ENCODE results near the gene WNT10A. TPM values are rescaled to one million over a fixed set of nuclear protein-coding genes. Genes with fewer than 3 reads are reported as not detected.

WNT10A gene
- total and polyA plus RNA-seq, 9 of the 15 experiments (the other 6 are each of a cell fraction or from before 2014, with no cell fraction given): not detected

DNA sequence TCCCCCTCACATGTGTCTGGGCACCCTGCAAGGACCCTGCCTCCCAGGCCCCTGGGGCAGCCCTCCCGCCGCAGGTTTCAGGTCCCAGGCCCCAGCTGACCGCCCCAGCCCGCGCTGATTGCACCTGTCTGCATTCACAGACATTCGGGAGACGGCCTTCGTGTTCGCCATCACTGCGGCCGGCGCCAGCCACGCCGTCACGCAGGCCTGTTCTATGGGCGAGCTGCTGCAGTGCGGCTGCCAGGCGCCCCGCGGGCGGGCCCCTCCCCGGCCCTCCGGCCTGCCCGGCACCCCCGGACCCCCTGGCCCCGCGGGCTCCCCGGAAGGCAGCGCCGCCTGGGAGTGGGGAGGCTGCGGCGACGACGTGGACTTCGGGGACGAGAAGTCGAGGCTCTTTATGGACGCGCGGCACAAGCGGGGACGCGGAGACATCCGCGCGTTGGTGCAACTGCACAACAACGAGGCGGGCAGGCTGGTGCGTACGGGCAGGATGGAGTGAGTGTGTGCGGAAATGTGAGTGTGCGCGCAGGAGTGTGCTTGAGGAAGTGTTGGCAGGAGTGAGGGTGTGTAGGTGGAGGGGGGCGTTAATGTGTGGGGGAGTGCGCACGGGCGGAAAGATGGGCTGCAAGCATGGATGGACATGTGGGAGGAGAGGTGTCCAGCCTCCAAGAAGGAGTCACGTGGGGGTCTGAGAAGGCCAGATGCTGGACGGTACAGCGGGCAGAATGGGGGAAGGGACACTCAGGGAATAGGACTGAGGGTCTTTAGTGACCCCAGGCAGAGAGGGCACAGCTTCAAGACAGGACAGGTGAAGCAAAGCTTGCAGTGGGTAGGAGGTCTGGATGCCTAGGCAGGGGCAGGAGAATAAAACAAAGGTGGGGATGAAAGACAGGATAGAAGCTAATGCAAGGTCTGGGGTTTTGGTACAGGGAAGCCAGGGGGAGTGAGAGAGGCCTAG is 9.0 kb upstream of the WNT10A start:
- FAIRE-seq (no peak), ATAC-seq (no peak), DNase-seq (ENCODE audit: extremely low read depth in 1 of 4, low spot score in 3 of 4) (no peak)
- Histone ChIP-seq H3K4me3 (no peak overlapping the region), H3K36me3 (ENCODE audit: control insufficient read depth, insufficient read depth, low read length) (no peaks in the 10 kb centered on the region), H3K79me2 (ENCODE audit: control insufficient read depth, insufficient read depth, low read length) (no peaks in the 10 kb centered on the region), H3K27ac (ENCODE audit: extremely low read depth, low read depth, low read length) (no peak overlapping the region), H3K4me1 (replicated peaks in 1 of 2; ENCODE audit: control insufficient read depth in 2 of 2, insufficient read depth in 2 of 2, low read length in 2 of 2) (peaks cover 0 to 14% of the 10 kb centered on the region in 2 experiments; a peak in 3 of 5 replicates), H3K9me1 (ENCODE audit: control insufficient read depth, insufficient read depth, low read length) (no peaks in the 10 kb centered on the region), H4K20me1 (replicated peaks; ENCODE audit: control insufficient read depth, insufficient read depth, low read length) (no peaks in the 10 kb centered on the region), H3K9ac (ENCODE audit: insufficient read depth in 1 of 2, low read depth in 2 of 2, low read length in 2 of 2) (no peak overlapping the region), H2AFZ (ENCODE audit: low read depth, low read length) (no peak overlapping the region), H3K9me3 (replicated peaks; ENCODE audit: control insufficient read depth, insufficient read depth, low read depth, low read length) (no peaks in the 10 kb centered on the region), H3K27me3 (ENCODE audit: control insufficient read depth in 2 of 2, insufficient read depth in 2 of 2, low read length in 2 of 2) (peaks cover 6 to 38% of the 10 kb centered on the region in 2 experiments; a peak in 3 of 5 replicates), H3K4me2 (ENCODE audit: insufficient read depth, low read length) (no peak overlapping the region)
- intact Hi-C loops (cut with micrococcal nuclease): no loop called here
- POLR2A ChIA-PET: no interaction called here
- in situ Hi-C loops (cut with MboI): no loop called here
- no TSS peak for BruUV-seq (replicated peaks)
- CTCF ChIA-PET (ENCODE audit: low intra/inter-chr PET ratio): no interaction called here
- TF ChIP-seq ZNF263 (CRISPR knock-in tag; IDR thresholded peaks at IDR 0.05; ENCODE audit: borderline replicate concordance): no peak
- TF ChIP-seq HDGF (IDR thresholded peaks at IDR 0.05): no peak
- no peak for TF ChIP-seq ERF (CRISPR knock-in tag; IDR thresholded peaks at IDR 0.05)
- no peak for TF ChIP-seq SAFB2 (IDR thresholded peaks at IDR 0.05; ENCODE audit: borderline replicate concordance, low read depth, low read length, severe bottlenecking)
- TF ChIP-seq PCBP2 (IDR thresholded peaks at IDR 0.05; ENCODE audit: low read depth, low read length, poor library complexity, severe bottlenecking): no peak
- no peak for TF ChIP-seq CXXC5 (CRISPR knock-in tag; IDR thresholded peaks at IDR 0.05)
- no peak for TF ChIP-seq HIVEP1 (CRISPR knock-in tag; IDR thresholded peaks at IDR 0.05)
- TF ChIP-seq, protein P1, sequence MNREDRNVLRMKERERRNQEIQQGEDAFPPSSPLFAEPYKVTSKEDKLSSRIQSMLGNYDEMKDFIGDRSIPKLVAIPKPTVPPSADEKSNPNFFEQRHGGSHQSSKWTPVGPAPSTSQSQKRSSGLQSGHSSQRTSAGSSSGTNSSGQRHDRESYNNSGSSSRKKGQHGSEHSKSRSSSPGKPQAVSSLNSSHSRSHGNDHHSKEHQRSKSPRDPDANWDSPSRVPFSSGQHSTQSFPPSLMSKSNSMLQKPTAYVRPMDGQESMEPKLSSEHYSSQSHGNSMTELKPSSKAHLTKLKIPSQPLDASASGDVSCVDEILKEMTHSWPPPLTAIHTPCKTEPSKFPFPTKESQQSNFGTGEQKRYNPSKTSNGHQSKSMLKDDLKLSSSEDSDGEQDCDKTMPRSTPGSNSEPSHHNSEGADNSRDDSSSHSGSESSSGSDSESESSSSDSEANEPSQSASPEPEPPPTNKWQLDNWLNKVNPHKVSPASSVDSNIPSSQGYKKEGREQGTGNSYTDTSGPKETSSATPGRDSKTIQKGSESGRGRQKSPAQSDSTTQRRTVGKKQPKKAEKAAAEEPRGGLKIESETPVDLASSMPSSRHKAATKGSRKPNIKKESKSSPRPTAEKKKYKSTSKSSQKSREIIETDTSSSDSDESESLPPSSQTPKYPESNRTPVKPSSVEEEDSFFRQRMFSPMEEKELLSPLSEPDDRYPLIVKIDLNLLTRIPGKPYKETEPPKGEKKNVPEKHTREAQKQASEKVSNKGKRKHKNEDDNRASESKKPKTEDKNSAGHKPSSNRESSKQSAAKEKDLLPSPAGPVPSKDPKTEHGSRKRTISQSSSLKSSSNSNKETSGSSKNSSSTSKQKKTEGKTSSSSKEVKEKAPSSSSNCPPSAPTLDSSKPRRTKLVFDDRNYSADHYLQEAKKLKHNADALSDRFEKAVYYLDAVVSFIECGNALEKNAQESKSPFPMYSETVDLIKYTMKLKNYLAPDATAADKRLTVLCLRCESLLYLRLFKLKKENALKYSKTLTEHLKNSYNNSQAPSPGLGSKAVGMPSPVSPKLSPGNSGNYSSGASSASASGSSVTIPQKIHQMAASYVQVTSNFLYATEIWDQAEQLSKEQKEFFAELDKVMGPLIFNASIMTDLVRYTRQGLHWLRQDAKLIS (CRISPR knock-in tag; IDR thresholded peaks at IDR 0.05): no peak
- no peak for TF ChIP-seq MTA1 (IDR thresholded peaks at IDR 0.05; ENCODE audit: borderline replicate concordance)
- TF ChIP-seq TEAD2 (tag; IDR thresholded peaks at IDR 0.05): no peak
- TF ChIP-seq ZNF274 (IDR thresholded peaks at IDR 0.05; ENCODE audit: borderline replicate concordance, low read depth, low read length): no peak
- no peak for TF ChIP-seq POLR2A (conservative IDR thresholded peaks at IDR 0.05)
- 6% methylated on average over 13 of the region's 60 CpGs for WGBS (ENCODE audit: insufficient coverage, low coverage, missing lambda C conversion rate)

Measured in K562 (cell line).